Measurements from ENCODE around the gene MRC2.

DNA sequence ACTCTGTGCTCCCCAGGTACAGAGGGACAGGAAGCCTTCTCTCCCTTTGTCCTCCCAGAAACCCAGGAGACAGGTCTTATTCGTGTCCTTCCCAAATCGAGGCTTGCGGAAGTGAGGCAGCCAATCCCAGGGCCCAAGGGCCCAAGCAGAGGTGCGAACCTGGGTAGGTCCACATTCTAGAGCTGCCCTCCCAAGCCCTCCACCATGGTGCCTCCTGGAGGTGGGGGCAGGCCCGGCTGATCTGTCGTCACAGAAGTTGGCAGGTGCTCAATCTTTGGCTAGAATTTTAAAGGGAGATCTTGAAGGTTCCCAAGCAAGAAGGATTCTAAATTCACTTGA is 21.5 kb downstream of the MRC2 start:
- TF ChIP-seq POLR2A (IDR thresholded peaks at IDR 0.05) (no peak), POLR2AphosphoS5 (IDR thresholded peaks at IDR 0.05) (no peak)
- TF ChIP-seq, protein P1, sequence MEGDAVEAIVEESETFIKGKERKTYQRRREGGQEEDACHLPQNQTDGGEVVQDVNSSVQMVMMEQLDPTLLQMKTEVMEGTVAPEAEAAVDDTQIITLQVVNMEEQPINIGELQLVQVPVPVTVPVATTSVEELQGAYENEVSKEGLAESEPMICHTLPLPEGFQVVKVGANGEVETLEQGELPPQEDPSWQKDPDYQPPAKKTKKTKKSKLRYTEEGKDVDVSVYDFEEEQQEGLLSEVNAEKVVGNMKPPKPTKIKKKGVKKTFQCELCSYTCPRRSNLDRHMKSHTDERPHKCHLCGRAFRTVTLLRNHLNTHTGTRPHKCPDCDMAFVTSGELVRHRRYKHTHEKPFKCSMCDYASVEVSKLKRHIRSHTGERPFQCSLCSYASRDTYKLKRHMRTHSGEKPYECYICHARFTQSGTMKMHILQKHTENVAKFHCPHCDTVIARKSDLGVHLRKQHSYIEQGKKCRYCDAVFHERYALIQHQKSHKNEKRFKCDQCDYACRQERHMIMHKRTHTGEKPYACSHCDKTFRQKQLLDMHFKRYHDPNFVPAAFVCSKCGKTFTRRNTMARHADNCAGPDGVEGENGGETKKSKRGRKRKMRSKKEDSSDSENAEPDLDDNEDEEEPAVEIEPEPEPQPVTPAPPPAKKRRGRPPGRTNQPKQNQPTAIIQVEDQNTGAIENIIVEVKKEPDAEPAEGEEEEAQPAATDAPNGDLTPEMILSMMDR (IDR thresholded peaks at IDR 0.05) = no peak

Measured in gastroesophageal sphincter (tissue), 3 donors.